ENCODE measurements around the gene SLC48A1. TPM values are rescaled to one million over a fixed set of nuclear protein-coding genes. Genes with fewer than 3 reads are reported as not detected.

Gene SLC48A1
- total and polyA plus RNA-seq, 2 experiments from 2014 or later: 26.2 to 29.2 TPM

GRCh38 chr12:47758834-47759690 is 14.0 kb upstream of the SLC48A1 start, which contains the start of gene RAPGEF3:
Gene RAPGEF3, minus strand, starts transcription at chr12:47758880. Its CDS starts 324 bp downstream, at chr12:47758556.
- Histone ChIP-seq H3K4me1 (ENCODE audit: low read depth) (no peaks in the 10 kb centered on the region), H3K4me3 (peak within 1 kb of the TSS; percentile 50), H3K36me3 (no peaks in the 10 kb centered on the region), H3K27ac (no peak within 1 kb of the TSS), H3K9me3 (ENCODE audit: low read depth) (no peaks in the 10 kb centered on the region), H3K27me3 (no peaks in the 10 kb centered on the region)
- peak; percentile 86 for DNase-seq (ENCODE audit: low read depth in 1 of 2, low spot score in 1 of 2)
- TF ChIP-seq CTCF (IDR thresholded peaks at IDR 0.05; ENCODE audit: low read depth, low read length): peak; percentile 46

- H3K4me1 ChIP-seq (ENCODE audit: low read depth): no peaks in the 10 kb centered on the region
- no peak overlapping the region for H3K27ac ChIP-seq
- no peaks in the 10 kb centered on the region for H3K9me3 ChIP-seq (ENCODE audit: low read depth)
- H3K27me3 ChIP-seq: no peaks in the 10 kb centered on the region
- H3K36me3 ChIP-seq: no peaks in the 10 kb centered on the region
- no peak for TF ChIP-seq CTCF (IDR thresholded peaks at IDR 0.05; ENCODE audit: low read depth, low read length)
- H3K4me3 ChIP-seq: no peak overlapping the region
- no peak for DNase-seq (ENCODE audit: low read depth in 1 of 2, low spot score in 1 of 2)
These were observed 10.1 kb upstream of the SLC48A1 start for GRCh38 chr12:47762850-47763465.

GRCh38 chr12:47763481-47764346 is 9.3 kb upstream of the SLC48A1 start:
- no peak overlapping the region for H3K4me3 ChIP-seq
- no peak for TF ChIP-seq CTCF (IDR thresholded peaks at IDR 0.05; ENCODE audit: low read depth, low read length)
- H3K9me3 ChIP-seq (ENCODE audit: low read depth): no peaks in the 10 kb centered on the region
- H3K36me3 ChIP-seq: no peaks in the 10 kb centered on the region
- H3K27ac ChIP-seq: no peak overlapping the region
- no peaks in the 10 kb centered on the region for H3K27me3 ChIP-seq
- peaks cover 1% of the 10 kb centered on the region for H3K4me1 ChIP-seq (ENCODE audit: low read depth)
- no peak for DNase-seq (ENCODE audit: low read depth in 1 of 2, low spot score in 1 of 2)

GRCh38 chr12:47766502-47767215 is 6.4 kb upstream of the SLC48A1 start:
- Histone ChIP-seq H3K36me3 (no peaks in the 10 kb centered on the region), H3K4me3 (no peak overlapping the region), H3K27ac (no peak overlapping the region), H3K4me1 (ENCODE audit: low read depth) (peaks cover 5% of the 10 kb centered on the region), H3K27me3 (no peaks in the 10 kb centered on the region), H3K9me3 (ENCODE audit: low read depth) (no peaks in the 10 kb centered on the region)
- no peak for TF ChIP-seq CTCF (IDR thresholded peaks at IDR 0.05; ENCODE audit: low read depth, low read length)
- no peak for DNase-seq (ENCODE audit: low read depth in 1 of 2, low spot score in 1 of 2)
